Smooth muscle cell (in vitro differentiated cells): ENCODE data around the gene LIAS. TPM values are rescaled to one million over a fixed set of nuclear protein-coding genes. Genes with fewer than 3 reads are reported as not detected.

Experiments
- DNase-seq: peaks from one replicate; lab custom pipeline; 2025; ENCODE audit not compliant: unreplicated experiment; lab: John Stamatoyannopoulos, UW
- H2AFZ ChIP-seq: fragments of 200-600 bp; sonication (generic); 2 replicates; pipeline ENCODE4 v1.6.0; 2016; ENCODE audit warnings: antibody characterized with exemption, low read depth, mild to moderate bottlenecking
- H3F3A ChIP-seq: fragments of 200-600 bp; sonication (generic); 2 replicates; pipeline ENCODE4 v1.6.0; 2017; ENCODE audit warnings: antibody characterized with exemption, low read depth
- H3K27ac ChIP-seq: fragments of 200-600 bp; sonication (generic); 2 replicates; pipeline ENCODE4 v1.5.1; 2016; ENCODE audit warnings: low read depth, mild to moderate bottlenecking
- H3K27me3 ChIP-seq: fragments of 200-600 bp; sonication (generic); 2 replicates; pipeline ENCODE4 v1.6.1; 2016; ENCODE audit warnings: low read depth, mild to moderate bottlenecking
- H3K36me3 ChIP-seq: fragments of 200-600 bp; sonication (generic); 2 replicates; pipeline ENCODE4 v1.5.1; 2016; ENCODE audit warnings: low read depth
- H3K4me1 ChIP-seq: fragments of 200-600 bp; sonication (generic); 2 replicates; pipeline ENCODE4 v1.5.1; 2016; ENCODE audit warnings: low read depth
- H3K4me2 ChIP-seq: fragments of 200-600 bp; sonication (generic); 2 replicates; pipeline ENCODE4 v1.6.0; 2016; ENCODE audit warnings: mild to moderate bottlenecking
- H3K4me3 ChIP-seq: fragments of 200-600 bp; sonication (generic); 2 replicates; pipeline ENCODE4 v1.5.1; 2016; ENCODE audit warnings: mild to moderate bottlenecking
- H3K79me2 ChIP-seq: fragments of 200-600 bp; sonication (generic); 2 replicates; pipeline ENCODE4 v1.6.0; 2016; ENCODE audit warnings: low read depth, mild to moderate bottlenecking
- H3K9ac ChIP-seq: fragments of 200-600 bp; sonication (generic); 2 replicates; pipeline ENCODE4 v1.6.0; 2016; ENCODE audit warnings: low read depth
- H3K9me3 ChIP-seq: fragments of 200-600 bp; sonication (generic); replicated peaks from 2 replicates; pipeline ENCODE4 v1.5.1; 2016; ENCODE audit warnings: low read depth
- H4K20me1 ChIP-seq: fragments of 200-600 bp; sonication (generic); 2 replicates; pipeline ENCODE4 v1.6.0; 2016; ENCODE audit warnings: low read depth
- WGBS: methylation state at CpG from one replicate; pipeline ENCODE4 v1.1.7; 2016; ENCODE audit warnings: low lambda C conversion rate; 5-methylcytosine and 5-hydroxymethylcytosine counted together
- polyA plus RNA-seq: library from polyadenylated mRNA; unstranded; fragments of >200 nt; fragmentation: Nextera tagmentation; extraction: Ambion mirVana; gene quantifications from 2 replicates; pipeline ENCODE4 v1.2.1, GENCODE V29; 2016
- total RNA-seq: library from RNA; depleted of rRNA; stranded (reverse); fragments of >200 nt; gene quantifications from 2 replicates; pipeline ENCODE4 v1.2.3, GENCODE V29; 2014
- TF ChIP-seq, protein P1 (sequence below): fragments of 200-600 bp; sonication (generic); IDR thresholded peaks from 2 replicates; pipeline ENCODE4 v1.5.1; 2017; ENCODE audit warnings: borderline replicate concordance, mild to moderate bottlenecking, antibody characterized with exemption; ENCODE audit not compliant: insufficient read depth, poor library complexity, severe bottlenecking

Gene LIAS
- total and polyA plus RNA-seq, 2 experiments from 2014 or later: 6.6 to 10.5 TPM

DNA sequence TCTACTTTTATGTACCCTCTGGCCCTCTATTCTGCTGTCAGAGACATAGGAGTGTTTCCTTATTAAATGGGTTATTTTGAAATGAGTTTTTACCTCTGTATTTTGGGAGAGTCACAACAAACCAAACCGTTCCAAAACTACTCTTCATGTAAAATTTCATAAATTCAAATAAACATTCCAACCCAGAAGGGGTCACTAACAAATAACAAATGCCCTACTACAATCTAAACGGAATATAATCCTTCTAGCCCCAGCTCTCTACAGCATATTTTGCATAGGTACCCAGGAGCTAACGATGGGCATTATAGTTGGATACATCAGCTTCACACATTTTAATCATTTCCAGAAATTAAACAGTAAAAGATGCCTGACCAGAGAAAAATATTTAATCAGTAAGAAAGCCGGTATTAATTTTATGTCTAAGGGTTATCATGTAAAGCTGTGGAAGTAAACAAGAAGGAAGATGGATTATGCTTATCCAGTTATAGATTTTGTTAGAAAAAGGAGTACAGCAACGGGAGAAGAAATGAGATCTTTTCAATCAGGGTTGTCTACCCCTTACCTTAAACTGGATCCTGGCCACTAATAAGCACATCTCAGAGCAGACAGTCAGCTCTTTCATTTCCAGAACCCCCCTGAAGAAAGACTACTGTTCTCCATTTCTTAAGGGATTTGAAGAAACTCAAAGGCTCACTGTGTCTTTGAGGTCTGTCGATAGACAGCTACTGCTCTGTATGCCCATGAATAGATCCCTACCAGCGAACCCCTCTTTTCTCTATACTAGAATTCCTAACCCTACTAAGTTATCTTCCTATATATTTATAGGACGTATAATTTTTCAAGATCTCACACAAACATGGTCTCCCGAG, 67.2 kb downstream of the LIAS start:
- peak overlapping the region; percentile 87 for H3K4me2 ChIP-seq
- H4K20me1 ChIP-seq: peaks cover 54% of the 10 kb centered on the region
- H2AFZ ChIP-seq: no peak overlapping the region
- H3K27me3 ChIP-seq: no peaks in the 10 kb centered on the region
- no peaks in the 10 kb centered on the region for H3K36me3 ChIP-seq
- peak overlapping the region; percentile 74 for H3K4me3 ChIP-seq
- H3K27ac ChIP-seq: peak overlapping the region; percentile 87
- DNase-seq: no peak
- WGBS: 14% methylated on average over 9 of the region's 9 CpGs
- TF ChIP-seq, protein P1, sequence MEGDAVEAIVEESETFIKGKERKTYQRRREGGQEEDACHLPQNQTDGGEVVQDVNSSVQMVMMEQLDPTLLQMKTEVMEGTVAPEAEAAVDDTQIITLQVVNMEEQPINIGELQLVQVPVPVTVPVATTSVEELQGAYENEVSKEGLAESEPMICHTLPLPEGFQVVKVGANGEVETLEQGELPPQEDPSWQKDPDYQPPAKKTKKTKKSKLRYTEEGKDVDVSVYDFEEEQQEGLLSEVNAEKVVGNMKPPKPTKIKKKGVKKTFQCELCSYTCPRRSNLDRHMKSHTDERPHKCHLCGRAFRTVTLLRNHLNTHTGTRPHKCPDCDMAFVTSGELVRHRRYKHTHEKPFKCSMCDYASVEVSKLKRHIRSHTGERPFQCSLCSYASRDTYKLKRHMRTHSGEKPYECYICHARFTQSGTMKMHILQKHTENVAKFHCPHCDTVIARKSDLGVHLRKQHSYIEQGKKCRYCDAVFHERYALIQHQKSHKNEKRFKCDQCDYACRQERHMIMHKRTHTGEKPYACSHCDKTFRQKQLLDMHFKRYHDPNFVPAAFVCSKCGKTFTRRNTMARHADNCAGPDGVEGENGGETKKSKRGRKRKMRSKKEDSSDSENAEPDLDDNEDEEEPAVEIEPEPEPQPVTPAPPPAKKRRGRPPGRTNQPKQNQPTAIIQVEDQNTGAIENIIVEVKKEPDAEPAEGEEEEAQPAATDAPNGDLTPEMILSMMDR: no peak
- peaks cover 14% of the 10 kb centered on the region for H3K4me1 ChIP-seq
- no peaks in the 10 kb centered on the region for H3F3A ChIP-seq
- no peaks in the 10 kb centered on the region for H3K9me3 ChIP-seq
- peaks cover 87% of the 10 kb centered on the region for H3K79me2 ChIP-seq
- H3K9ac ChIP-seq: peak overlapping the region; percentile 83

- TF ChIP-seq, protein P1: no peak
- peaks cover 5% of the 10 kb centered on the region for H3K36me3 ChIP-seq
- 3% methylated on average over 23 of the region's 33 CpGs for whole genome bisulfite sequencing
- peaks cover 11% of the 10 kb centered on the region for H3K4me1 ChIP-seq
- peak overlapping the region; percentile 87 for H3K4me2 ChIP-seq
- peaks cover 46% of the 10 kb centered on the region for H4K20me1 ChIP-seq
- no peak overlapping the region for H2AFZ ChIP-seq
- no peak for DNase-seq
- H3K9me3 ChIP-seq: no peaks in the 10 kb centered on the region
- no peaks in the 10 kb centered on the region for H3F3A ChIP-seq
- H3K4me3 ChIP-seq: peak overlapping the region; percentile 74
- peak overlapping the region; percentile 87 for H3K27ac ChIP-seq
- H3K9ac ChIP-seq: peak overlapping the region; percentile 83
- peaks cover 79% of the 10 kb centered on the region for H3K79me2 ChIP-seq
- H3K27me3 ChIP-seq: no peaks in the 10 kb centered on the region
Observed at GRCh38 chr4:39526765-39527295, 68.0 kb downstream of the LIAS start.

DNA sequence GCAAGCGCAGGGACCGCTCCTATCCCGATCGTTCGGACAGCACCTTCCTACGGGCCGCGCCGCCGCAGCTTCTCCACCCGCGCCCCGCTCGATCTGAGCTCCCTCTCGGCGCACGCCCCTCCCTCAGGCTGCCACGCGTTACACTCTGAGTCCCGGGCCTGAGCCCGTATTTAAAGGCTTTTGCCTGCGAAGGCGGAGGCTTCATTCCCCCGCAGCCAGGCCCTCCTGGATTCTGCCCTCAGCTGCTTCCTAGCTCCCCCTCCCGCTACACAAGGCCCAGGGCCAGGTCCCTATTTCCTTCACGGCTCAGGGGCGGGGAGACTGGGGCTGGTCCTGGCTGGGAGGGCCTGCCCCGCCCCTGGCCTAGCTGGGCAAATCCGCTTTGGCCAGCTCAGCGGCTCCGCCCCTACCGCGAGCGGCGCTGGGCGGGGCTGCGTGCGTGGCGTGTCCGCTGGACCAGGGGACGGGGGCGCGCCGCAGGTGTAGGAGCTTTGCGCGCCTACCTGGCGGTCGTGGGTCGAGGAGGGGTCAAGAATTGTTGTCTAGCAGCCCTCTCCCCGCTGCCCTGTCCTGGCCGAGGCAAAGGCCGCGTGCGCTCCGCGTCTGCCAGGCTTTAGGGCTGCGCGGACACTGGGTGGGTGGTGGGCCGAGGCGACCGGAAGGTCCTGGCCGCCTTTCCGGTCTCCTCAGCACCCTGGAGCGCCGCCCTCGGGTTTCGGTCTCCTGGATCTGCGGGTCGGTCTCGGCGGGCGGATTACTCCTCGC, 68.6 kb downstream of the LIAS start, which contains the start of gene UGDH:
Gene UGDH (minus strand): TSS at position 144 of the 765 bp plus-strand sequence. CDS start 5,927 bp downstream, outside the sequence.
- Histone ChIP-seq H3K9ac (peak within 1 kb of the TSS; percentile 83), H3F3A (no peaks in the 10 kb centered on the region), H3K27me3 (no peaks in the 10 kb centered on the region), H3K9me3 (no peaks in the 10 kb centered on the region), H3K79me2 (peaks cover 72% of the 10 kb centered on the region), H3K36me3 (peaks cover 8% of the 10 kb centered on the region), H3K4me2 (peak within 1 kb of the TSS; percentile 87), H3K4me3 (peak within 1 kb of the TSS; percentile 74), H3K27ac (peak within 1 kb of the TSS; percentile 87), H3K4me1 (peaks cover 7% of the 10 kb centered on the region), H4K20me1 (peaks cover 40% of the 10 kb centered on the region), H2AFZ (peak within 1 kb of the TSS; percentile 67)
- DNase-seq: peak; percentile 92
- under 1% methylated on average over 60 of the region's 73 CpGs for WGBS
- TF ChIP-seq, protein P1: no peak
